K562 (cell line): ENCODE data around the gene ROR2.

Experiments used
- CTCF ChIP-seq, 3 experiments: IDR thresholded peaks in 2 of 3; conservative IDR thresholded peaks in 1 of 3; 2 replicates each; pipeline ENCODE4 v1.5.1; 2011 to 2012; ENCODE audit warnings: low read length in 3 of 3, mild to moderate bottlenecking in 3 of 3, control low read depth in 2 of 3, improper control_type of control experiment in 1 of 3, inconsistent platforms in 1 of 3, low read depth in 1 of 3, mixed read lengths in 1 of 3, moderate library complexity in 1 of 3; ENCODE audit not compliant: insufficient read depth in 2 of 3
- EP300 ChIP-seq: IDR thresholded peaks from 2 replicates; pipeline ENCODE4 v1.6.1; 2012; ENCODE audit warnings: low read length, improper control_type of control experiment
- EZH2 ChIP-seq: IDR thresholded peaks from 2 replicates; pipeline ENCODE4 v1.6.1; 2012; ENCODE audit warnings: low read depth, mild to moderate bottlenecking, inconsistent platforms, low read length, borderline replicate concordance
- HCFC1 ChIP-seq: IDR thresholded peaks from 2 replicates; pipeline ENCODE4 v1.6.1; 2012; ENCODE audit warnings: low read depth, low read length, improper control_type of control experiment
- NCOA2 ChIP-seq, 2 experiments: fragments of 450-650 bp; IDR thresholded peaks; 2 replicates each; pipeline ENCODE4 v1.6.1; 2018; ENCODE audit warnings: mild to moderate bottlenecking in 2 of 2, moderate library complexity in 1 of 2; ENCODE audit not compliant: partially characterized antibody in 2 of 2
- POLR2A ChIP-seq: fragments of 450-650 bp; conservative IDR thresholded peaks from 2 replicates; pipeline ENCODE4 v1.6.1; 2016

GRCh38 chr9:91583161-91583875 is 366.7 kb downstream of the ROR2 start:
- TF ChIP-seq HCFC1 (no peak), CTCF (IDR thresholded peaks at IDR 0.05 in 2 of 3, conservative IDR thresholded peaks at IDR 0.05 in 1 of 3; ENCODE audit: insufficient read depth in 2 of 3, low read depth in 1 of 3, low read length in 3 of 3) (no peak), NCOA2 (IDR thresholded peaks at IDR 0.05; ENCODE audit: partially characterized antibody in 2 of 2) (no peak), EP300 (no peak), EZH2 (no peak), POLR2A (no peak)
